GM12874 (cell line): ENCODE measurements around the gene DNAH2.

Experiments
- TF ChIP-seq, protein P1 (sequence below): IDR thresholded peaks from 2 replicates; pipeline ENCODE4 v1.5.1; 2011; ENCODE audit warnings: low read depth, mild to moderate bottlenecking, control low read depth, low read length, moderate library complexity; ENCODE audit not compliant: insufficient read depth

DNAH2 gene

DNA sequence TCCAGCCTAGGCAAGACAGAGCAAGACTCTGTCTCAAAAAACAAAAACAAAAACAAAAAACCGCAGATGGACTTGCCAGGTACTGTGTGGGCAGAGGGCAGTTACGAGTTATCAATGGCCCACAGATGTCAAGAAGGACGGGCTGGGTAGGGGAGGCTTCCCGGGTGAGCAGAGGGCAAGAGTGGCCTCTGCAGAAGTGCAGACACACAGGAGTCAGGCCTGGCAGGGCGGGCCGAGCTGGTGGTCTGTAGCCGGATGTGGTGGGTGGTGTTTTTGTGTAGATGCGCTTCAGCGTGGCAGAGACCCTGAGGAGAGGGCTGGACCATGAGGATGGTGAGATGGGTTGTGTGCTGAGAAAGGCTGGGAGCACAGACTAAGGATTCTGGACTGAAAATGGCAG lies 71.6 kb downstream of the DNAH2 start:
- TF ChIP-seq, protein P1, sequence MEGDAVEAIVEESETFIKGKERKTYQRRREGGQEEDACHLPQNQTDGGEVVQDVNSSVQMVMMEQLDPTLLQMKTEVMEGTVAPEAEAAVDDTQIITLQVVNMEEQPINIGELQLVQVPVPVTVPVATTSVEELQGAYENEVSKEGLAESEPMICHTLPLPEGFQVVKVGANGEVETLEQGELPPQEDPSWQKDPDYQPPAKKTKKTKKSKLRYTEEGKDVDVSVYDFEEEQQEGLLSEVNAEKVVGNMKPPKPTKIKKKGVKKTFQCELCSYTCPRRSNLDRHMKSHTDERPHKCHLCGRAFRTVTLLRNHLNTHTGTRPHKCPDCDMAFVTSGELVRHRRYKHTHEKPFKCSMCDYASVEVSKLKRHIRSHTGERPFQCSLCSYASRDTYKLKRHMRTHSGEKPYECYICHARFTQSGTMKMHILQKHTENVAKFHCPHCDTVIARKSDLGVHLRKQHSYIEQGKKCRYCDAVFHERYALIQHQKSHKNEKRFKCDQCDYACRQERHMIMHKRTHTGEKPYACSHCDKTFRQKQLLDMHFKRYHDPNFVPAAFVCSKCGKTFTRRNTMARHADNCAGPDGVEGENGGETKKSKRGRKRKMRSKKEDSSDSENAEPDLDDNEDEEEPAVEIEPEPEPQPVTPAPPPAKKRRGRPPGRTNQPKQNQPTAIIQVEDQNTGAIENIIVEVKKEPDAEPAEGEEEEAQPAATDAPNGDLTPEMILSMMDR, result no peak

DNA sequence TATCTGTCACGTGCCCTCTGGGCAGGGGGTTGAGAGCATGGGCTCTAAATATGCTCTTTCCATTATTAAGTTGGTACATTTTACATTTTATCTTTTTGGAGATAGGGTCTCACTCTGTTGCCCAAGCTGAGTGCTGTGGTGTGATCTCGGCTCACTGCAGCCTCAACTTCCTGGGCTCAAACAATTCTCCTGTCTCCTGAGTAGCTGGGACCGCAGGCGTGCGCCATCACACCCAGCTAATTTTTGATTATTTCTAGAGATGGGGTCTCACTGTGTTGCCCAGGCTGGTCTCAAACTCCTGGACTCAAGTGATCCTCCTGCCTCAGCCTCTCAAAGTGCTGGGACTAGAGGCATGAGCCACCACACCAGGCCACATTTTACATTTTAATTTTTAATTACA lies 72.6 kb downstream of the DNAH2 start:
- TF ChIP-seq, protein P1, result no peak

DNA sequence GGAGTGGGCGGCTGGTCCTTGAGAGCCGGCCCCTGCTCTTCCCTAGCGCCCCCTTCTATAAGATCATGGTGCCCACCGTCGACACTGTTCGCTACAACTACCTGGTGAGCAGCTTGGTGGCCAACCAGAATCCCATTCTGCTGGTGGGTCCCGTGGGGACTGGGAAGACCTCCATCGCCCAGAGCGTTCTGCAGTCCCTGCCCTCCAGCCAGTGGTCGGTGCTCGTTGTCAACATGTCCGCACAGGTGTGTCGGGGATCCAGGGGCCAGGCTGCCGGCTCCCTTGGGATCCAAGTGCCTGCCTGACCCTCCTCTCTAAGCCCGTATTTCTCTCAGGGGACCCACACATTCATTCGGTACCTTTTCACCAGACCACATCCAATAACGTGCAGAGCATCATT lies 75.1 kb downstream of the DNAH2 start:
- TF ChIP-seq, protein P1, result no peak

DNA sequence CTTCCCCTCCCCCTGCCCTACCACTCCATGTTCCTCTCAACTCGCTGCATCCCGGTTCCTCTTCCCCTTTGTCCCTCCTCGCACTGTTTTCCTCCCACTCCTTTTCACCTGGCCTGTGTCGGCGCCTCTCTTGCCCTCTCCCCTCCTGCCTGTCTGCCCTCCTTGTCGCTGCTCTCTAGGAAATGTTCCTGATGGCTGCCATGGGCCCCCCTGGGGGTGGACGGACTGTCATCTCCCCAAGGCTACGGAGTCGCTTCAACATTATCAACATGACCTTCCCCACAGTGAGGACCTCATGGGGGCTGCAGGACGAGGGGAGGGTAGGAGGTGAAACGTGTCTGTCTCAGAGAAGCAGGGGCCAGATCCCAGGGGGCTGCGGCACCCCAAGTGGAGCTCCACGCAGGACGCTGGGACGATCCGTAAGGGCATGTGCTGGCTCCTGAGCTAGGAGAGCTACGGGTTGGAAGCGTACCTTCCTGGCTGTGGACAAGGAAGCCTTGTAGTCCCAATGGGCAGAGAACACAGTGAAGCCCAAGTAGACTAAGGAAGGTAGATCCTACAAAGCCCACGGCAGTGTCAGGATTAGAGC lies 76.6 kb downstream of the DNAH2 start:
- TF ChIP-seq, protein P1, result no peak

DNA sequence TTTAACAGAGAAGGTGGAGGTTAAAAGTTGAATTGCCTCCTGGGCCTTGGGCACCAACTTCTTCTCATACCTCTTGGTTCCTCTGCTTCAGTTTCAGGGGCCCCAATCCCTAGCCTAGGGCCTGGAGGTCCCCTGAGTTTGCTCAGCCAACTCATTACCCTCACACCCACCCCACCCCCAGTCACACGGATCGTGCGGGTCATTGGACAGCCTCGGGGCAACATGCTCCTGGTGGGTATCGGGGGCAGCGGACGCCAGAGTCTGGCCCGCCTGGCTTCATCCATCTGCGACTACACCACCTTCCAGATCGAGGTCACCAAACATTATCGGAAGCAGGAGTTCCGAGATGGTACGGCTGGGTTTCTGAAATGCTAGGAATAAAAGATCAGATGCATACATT lies 80.4 kb downstream of the DNAH2 start:
- TF ChIP-seq, protein P1, result no peak

DNA sequence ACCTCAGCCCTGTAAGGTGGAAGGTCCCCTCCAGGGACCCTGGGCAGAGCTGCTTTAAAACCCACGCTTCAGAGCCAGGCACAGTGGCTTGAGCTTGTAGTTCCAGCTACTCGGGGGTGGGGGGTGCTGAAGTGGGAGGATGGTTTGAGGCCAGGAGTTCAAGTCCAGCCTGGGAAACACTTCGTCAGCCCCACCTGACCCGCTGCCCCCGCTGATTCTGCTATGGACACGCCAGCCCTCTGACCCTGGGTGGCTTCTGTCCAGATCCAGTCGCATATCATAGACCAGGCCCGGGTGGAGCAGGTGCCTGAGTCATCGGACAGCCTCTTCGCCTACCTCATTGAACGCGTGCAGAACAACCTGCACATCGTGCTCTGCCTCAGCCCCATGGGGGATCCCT lies 81.3 kb downstream of the DNAH2 start:
- TF ChIP-seq, protein P1, result no peak

DNA sequence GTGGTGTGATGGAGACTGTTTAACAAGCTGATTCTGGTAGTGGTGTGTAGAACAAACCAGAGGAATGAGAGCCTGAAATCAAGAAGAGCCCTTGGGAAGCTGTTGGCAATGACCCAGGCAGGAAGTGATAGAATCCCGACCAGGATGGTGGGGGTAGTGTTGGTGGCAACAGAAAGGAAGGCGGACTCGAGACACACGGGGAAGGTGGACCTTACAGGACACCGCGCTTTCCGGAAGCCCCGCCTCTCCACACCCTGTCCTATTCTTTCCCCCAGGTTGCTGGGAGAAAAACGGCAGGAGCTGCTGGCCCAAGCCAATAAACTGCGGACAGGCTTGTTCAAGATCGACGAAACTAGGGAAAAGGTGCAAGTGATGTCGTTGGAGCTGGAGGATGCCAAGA lies 86.4 kb downstream of the DNAH2 start:
- TF ChIP-seq, protein P1, result no peak

DNA sequence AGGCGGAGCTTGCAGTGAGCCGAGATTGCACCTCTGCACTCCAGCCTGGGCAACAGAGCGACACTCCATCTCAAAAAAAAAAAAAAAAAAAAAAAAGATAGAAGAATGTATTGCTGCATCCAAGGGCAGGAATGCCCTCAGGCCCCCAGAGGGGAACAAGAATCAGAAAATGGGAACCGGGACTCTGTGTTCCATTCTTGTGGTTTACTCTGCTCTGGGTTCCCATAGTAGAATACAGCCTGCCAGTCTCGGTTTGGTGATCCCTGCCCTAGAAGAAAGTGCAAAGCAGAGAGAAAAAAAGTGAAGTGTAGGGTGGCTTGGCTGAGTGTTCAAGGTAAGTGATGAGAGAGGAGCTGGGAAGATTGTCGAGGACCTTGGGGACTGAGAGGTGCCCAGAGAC lies 89.0 kb downstream of the DNAH2 start:
- TF ChIP-seq, protein P1, result no peak
